ENCODE data around the gene LINC00632.
A peak's percentile ranks its signal among the peaks of the same experiment; 100 is the strongest.

The LINC00632 gene

GRCh38 chrX:140817943-140818342 lies 108.4 kb downstream of the LINC00632 start:
- Histone ChIP-seq H3K79me2 (ENCODE audit: insufficient read depth, low read length) (no peaks in the 10 kb centered on the region), H3K36me3 (ENCODE audit: insufficient read depth, low read length) (no peaks in the 10 kb centered on the region), H3K9ac (ENCODE audit: low read depth, low read length, poor library complexity, severe bottlenecking) (no peak overlapping the region), H3K27me3 (ENCODE audit: insufficient read depth, low read length, poor library complexity, severe bottlenecking) (no peaks in the 10 kb centered on the region), H2AFZ (ENCODE audit: low read length) (no peak overlapping the region), H4K20me1 (ENCODE audit: insufficient read depth, low read length, poor library complexity, severe bottlenecking) (no peaks in the 10 kb centered on the region), H3K4me1 (ENCODE audit: insufficient read depth, low read length, poor library complexity, severe bottlenecking) (no peaks in the 10 kb centered on the region), H3F3A (ENCODE audit: low read depth) (no peaks in the 10 kb centered on the region), H3K9me3 (ENCODE audit: insufficient read depth, low read depth, low read length) (no peaks in the 10 kb centered on the region), H3K4me2 (ENCODE audit: low read depth, low read length, poor library complexity, severe bottlenecking) (no peak overlapping the region), H3K4me3 (ENCODE audit: low read length, poor library complexity, severe bottlenecking) (no peak overlapping the region), H3K9me2 (replicated peaks; ENCODE audit: low read depth, low read length) (no peaks in the 10 kb centered on the region)
- TF ChIP-seq, protein P1, sequence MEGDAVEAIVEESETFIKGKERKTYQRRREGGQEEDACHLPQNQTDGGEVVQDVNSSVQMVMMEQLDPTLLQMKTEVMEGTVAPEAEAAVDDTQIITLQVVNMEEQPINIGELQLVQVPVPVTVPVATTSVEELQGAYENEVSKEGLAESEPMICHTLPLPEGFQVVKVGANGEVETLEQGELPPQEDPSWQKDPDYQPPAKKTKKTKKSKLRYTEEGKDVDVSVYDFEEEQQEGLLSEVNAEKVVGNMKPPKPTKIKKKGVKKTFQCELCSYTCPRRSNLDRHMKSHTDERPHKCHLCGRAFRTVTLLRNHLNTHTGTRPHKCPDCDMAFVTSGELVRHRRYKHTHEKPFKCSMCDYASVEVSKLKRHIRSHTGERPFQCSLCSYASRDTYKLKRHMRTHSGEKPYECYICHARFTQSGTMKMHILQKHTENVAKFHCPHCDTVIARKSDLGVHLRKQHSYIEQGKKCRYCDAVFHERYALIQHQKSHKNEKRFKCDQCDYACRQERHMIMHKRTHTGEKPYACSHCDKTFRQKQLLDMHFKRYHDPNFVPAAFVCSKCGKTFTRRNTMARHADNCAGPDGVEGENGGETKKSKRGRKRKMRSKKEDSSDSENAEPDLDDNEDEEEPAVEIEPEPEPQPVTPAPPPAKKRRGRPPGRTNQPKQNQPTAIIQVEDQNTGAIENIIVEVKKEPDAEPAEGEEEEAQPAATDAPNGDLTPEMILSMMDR (conservative IDR thresholded peaks at IDR 0.05; ENCODE audit: low read length): peak; percentile 48
- no peak for TF ChIP-seq EZH2phosphoT487 (IDR thresholded peaks at IDR 0.05; ENCODE audit: borderline replicate concordance)

GRCh38 chrX:140821280-140821679 lies 111.7 kb downstream of the LINC00632 start:
- Histone ChIP-seq H3K4me2 (ENCODE audit: low read depth, low read length, poor library complexity, severe bottlenecking) (no peak overlapping the region), H3K9me3 (ENCODE audit: insufficient read depth, low read depth, low read length) (no peaks in the 10 kb centered on the region), H3K4me1 (ENCODE audit: insufficient read depth, low read length, poor library complexity, severe bottlenecking) (no peaks in the 10 kb centered on the region), H3K36me3 (ENCODE audit: insufficient read depth, low read length) (no peaks in the 10 kb centered on the region), H2AFZ (ENCODE audit: low read length) (no peak overlapping the region), H3F3A (ENCODE audit: low read depth) (no peaks in the 10 kb centered on the region), H3K9ac (ENCODE audit: low read depth, low read length, poor library complexity, severe bottlenecking) (no peak overlapping the region), H3K4me3 (ENCODE audit: low read length, poor library complexity, severe bottlenecking) (no peak overlapping the region), H4K20me1 (ENCODE audit: insufficient read depth, low read length, poor library complexity, severe bottlenecking) (no peaks in the 10 kb centered on the region), H3K9me2 (replicated peaks; ENCODE audit: low read depth, low read length) (no peaks in the 10 kb centered on the region), H3K79me2 (ENCODE audit: insufficient read depth, low read length) (no peaks in the 10 kb centered on the region), H3K27me3 (ENCODE audit: insufficient read depth, low read length, poor library complexity, severe bottlenecking) (no peaks in the 10 kb centered on the region)
- TF ChIP-seq EZH2phosphoT487 (IDR thresholded peaks at IDR 0.05; ENCODE audit: borderline replicate concordance): no peak
- TF ChIP-seq, protein P1 (conservative IDR thresholded peaks at IDR 0.05; ENCODE audit: low read length): no peak

- H3K4me2 ChIP-seq (ENCODE audit: low read depth, low read length, poor library complexity, severe bottlenecking): no peak overlapping the region
- H3K9ac ChIP-seq (ENCODE audit: low read depth, low read length, poor library complexity, severe bottlenecking): no peak overlapping the region
- H3K4me1 ChIP-seq (ENCODE audit: insufficient read depth, low read length, poor library complexity, severe bottlenecking): no peaks in the 10 kb centered on the region
- no peak overlapping the region for H2AFZ ChIP-seq (ENCODE audit: low read length)
- H4K20me1 ChIP-seq (ENCODE audit: insufficient read depth, low read length, poor library complexity, severe bottlenecking): no peaks in the 10 kb centered on the region
- no peaks in the 10 kb centered on the region for H3K36me3 ChIP-seq (ENCODE audit: insufficient read depth, low read length)
- no peaks in the 10 kb centered on the region for H3F3A ChIP-seq (ENCODE audit: low read depth)
- TF ChIP-seq, protein P1 (conservative IDR thresholded peaks at IDR 0.05; ENCODE audit: low read length): no peak
- no peaks in the 10 kb centered on the region for H3K9me2 ChIP-seq (replicated peaks; ENCODE audit: low read depth, low read length)
- no peak overlapping the region for H3K4me3 ChIP-seq (ENCODE audit: low read length, poor library complexity, severe bottlenecking)
- no peaks in the 10 kb centered on the region for H3K9me3 ChIP-seq (ENCODE audit: insufficient read depth, low read depth, low read length)
- H3K27me3 ChIP-seq (ENCODE audit: insufficient read depth, low read length, poor library complexity, severe bottlenecking): no peaks in the 10 kb centered on the region
- no peaks in the 10 kb centered on the region for H3K79me2 ChIP-seq (ENCODE audit: insufficient read depth, low read length)
Measured at GRCh38 chrX:140822184-140822583, 112.6 kb downstream of the LINC00632 start.

All from Loucy (cell line).